K562 (cell line): ENCODE results near the gene CBX4. TPM values are rescaled to one million over a fixed set of nuclear protein-coding genes. Genes with fewer than 3 reads are reported as not detected.

Source experiments
- C11orf30 ChIP-seq: fragments of 450-650 bp; IDR thresholded peaks from 2 replicates; pipeline ENCODE4 v1.6.1; 2016; ENCODE audit warnings: low read depth, mild to moderate bottlenecking
- CBX3 ChIP-seq, 2 experiments: IDR thresholded peaks; 1 replicate in 1 of 2; 2 replicates in 1 of 2; pipeline ENCODE4 v1.6.1; 2012; ENCODE audit warnings: inconsistent platforms in 2 of 2, low read length in 2 of 2, borderline replicate concordance in 1 of 2, control low read depth in 1 of 2
- CREM ChIP-seq: IDR thresholded peaks from 2 replicates; pipeline ENCODE4 v1.6.1; 2014; ENCODE audit warnings: antibody characterized with exemption, low read depth
- ETV5 ChIP-seq: sonication (generic); formaldehyde crosslinking; IDR thresholded peaks from 2 replicates; pipeline ENCODE4 v1.4.0; 2020; ENCODE audit warnings: low read depth, mild to moderate bottlenecking, missing genetic modification reagents
- GABPB1 ChIP-seq: sonication (generic); formaldehyde crosslinking; IDR thresholded peaks from 2 replicates; pipeline ENCODE4 v1.8.0; 2022; ENCODE audit warnings: mild to moderate bottlenecking, missing genetic modification reagents
- GATAD2B ChIP-seq: fragments of 450-650 bp; IDR thresholded peaks from 2 replicates; pipeline ENCODE4 v1.6.1; 2017; ENCODE audit warnings: mild to moderate bottlenecking, borderline replicate concordance
- HDAC1 ChIP-seq, 2 experiments: fragments of 450-650 bp; IDR thresholded peaks; 2 replicates each; pipeline ENCODE4 v1.6.1; 2016 to 2017; ENCODE audit warnings: inconsistent platforms in 1 of 2, mild to moderate bottlenecking in 1 of 2, moderate library complexity in 1 of 2
- KAT8 ChIP-seq: fragments of 450-650 bp; IDR thresholded peaks from 2 replicates; pipeline ENCODE4 v1.6.1; 2016; ENCODE audit warnings: low read depth, mild to moderate bottlenecking
- MTA3 ChIP-seq: fragments of 450-650 bp; formaldehyde crosslinking; IDR thresholded peaks from 2 replicates; pipeline ENCODE4 v1.6.1; 2017; ENCODE audit warnings: mild to moderate bottlenecking, borderline replicate concordance
- PHF20 ChIP-seq: fragments of 450-650 bp; IDR thresholded peaks from 2 replicates; pipeline ENCODE4 v1.6.1; 2018; ENCODE audit not compliant: partially characterized antibody
- RNF2 ChIP-seq: sonication (generic); IDR thresholded peaks from 2 replicates; pipeline ENCODE4 v1.6.1; 2016
- SMARCA4 ChIP-seq: fragments of 450-650 bp; IDR thresholded peaks from 2 replicates; pipeline ENCODE4 v1.6.1; 2016
- SMC3 ChIP-seq: conservative IDR thresholded peaks from 2 replicates; pipeline ENCODE4 v1.6.1; 2011; ENCODE audit warnings: low read depth, low read length, improper control_type of control experiment; ENCODE audit not compliant: insufficient read depth
- SNIP1 ChIP-seq: fragments of 450-650 bp; IDR thresholded peaks from 2 replicates; pipeline ENCODE4 v1.7.1; 2017; ENCODE audit warnings: low read depth, mild to moderate bottlenecking
- SRSF7 ChIP-seq: fragments of 200-400 bp; formaldehyde crosslinking; optimal IDR thresholded peaks from 2 replicates; pipeline ENCODE3; 2017; ENCODE audit warnings: mild to moderate bottlenecking, low read depth, low read length
- ZNF197 ChIP-seq: fragments of 200-800 bp; sonication (Bioruptor generic); IDR thresholded peaks from 2 replicates; pipeline ENCODE4 v1.6.1; 2016; ENCODE audit warnings: low read depth, missing genetic modification characterization, missing compliant biosample characterization
- ZNF384 ChIP-seq: IDR thresholded peaks from 2 replicates; pipeline ENCODE4 v1.6.1; 2012; ENCODE audit warnings: low read depth, low read length, improper control_type of control experiment
- ZNF431 ChIP-seq: sonication (generic); formaldehyde crosslinking; IDR thresholded peaks from 2 replicates; pipeline ENCODE4 v1.8.0; 2022; ENCODE audit warnings: mild to moderate bottlenecking, missing genetic modification reagents
- ZNF57 ChIP-seq: fragments of 450-650 bp; formaldehyde crosslinking; IDR thresholded peaks from 2 replicates; pipeline ENCODE4 v1.4.0; 2020; ENCODE audit warnings: mild to moderate bottlenecking, moderate library complexity
- polyA plus RNA-seq, 8 experiments: library from polyadenylated mRNA; depleted of rRNA in 4 of 8; stranded (reverse) in 5 of 8; unstranded in 3 of 8; fragments of >200 nt; fragmentation: Nextera tagmentation in 2 of 8; fragmentation: Illumina TruSeq in 1 of 8; extraction: Ambion mirVana in 2 of 8; extraction: Trizol in 1 of 8; gene quantifications; 2 replicates each; pipeline versions ENCODE4 v1.2.1 to v1.2.3, GENCODE V29; 2011 to 2014; ENCODE audit warnings: inconsistent platforms in 1 of 8, missing spikeins in 1 of 8
- total RNA-seq, 7 experiments: library from RNA; depleted of rRNA in 6 of 7; stranded (reverse); fragments of >200 nt in 6 of 7; fragmentation: Illumina TruSeq in 2 of 7; extraction: Trizol in 2 of 7; gene quantifications; 2 replicates each; pipeline versions ENCODE4 v1.2.1 to v1.2.3, GENCODE V29; 2011 to 2021; ENCODE audit warnings: low replicate concordance in 1 of 7
- TF ChIP-seq, protein P1 (sequence below), 2 experiments: fragments of 450-650 bp; conservative IDR thresholded peaks; 2 replicates each; pipeline ENCODE4 v1.6.1; 2017; ENCODE audit warnings: mild to moderate bottlenecking in 2 of 2, moderate library complexity in 2 of 2
- TF ChIP-seq, protein P2 (sequence below): fragments of 150-350 bp; IDR thresholded peaks from 2 replicates; pipeline ENCODE4 v1.6.1; 2014; ENCODE audit warnings: low read depth, mild to moderate bottlenecking, low read length, borderline replicate concordance
- TF ChIP-seq, protein P3 (sequence below): fragments of 450-650 bp; formaldehyde crosslinking; IDR thresholded peaks from 2 replicates; pipeline ENCODE4 v1.4.0; 2020; ENCODE audit warnings: mild to moderate bottlenecking, moderate library complexity

CBX4 gene
- total and polyA plus RNA-seq, 9 of the 15 experiments (the other 6 are each of a cell fraction or from before 2014, with no cell fraction given) = 0.98 to 50.5 (median 10.0) TPM

DNA sequence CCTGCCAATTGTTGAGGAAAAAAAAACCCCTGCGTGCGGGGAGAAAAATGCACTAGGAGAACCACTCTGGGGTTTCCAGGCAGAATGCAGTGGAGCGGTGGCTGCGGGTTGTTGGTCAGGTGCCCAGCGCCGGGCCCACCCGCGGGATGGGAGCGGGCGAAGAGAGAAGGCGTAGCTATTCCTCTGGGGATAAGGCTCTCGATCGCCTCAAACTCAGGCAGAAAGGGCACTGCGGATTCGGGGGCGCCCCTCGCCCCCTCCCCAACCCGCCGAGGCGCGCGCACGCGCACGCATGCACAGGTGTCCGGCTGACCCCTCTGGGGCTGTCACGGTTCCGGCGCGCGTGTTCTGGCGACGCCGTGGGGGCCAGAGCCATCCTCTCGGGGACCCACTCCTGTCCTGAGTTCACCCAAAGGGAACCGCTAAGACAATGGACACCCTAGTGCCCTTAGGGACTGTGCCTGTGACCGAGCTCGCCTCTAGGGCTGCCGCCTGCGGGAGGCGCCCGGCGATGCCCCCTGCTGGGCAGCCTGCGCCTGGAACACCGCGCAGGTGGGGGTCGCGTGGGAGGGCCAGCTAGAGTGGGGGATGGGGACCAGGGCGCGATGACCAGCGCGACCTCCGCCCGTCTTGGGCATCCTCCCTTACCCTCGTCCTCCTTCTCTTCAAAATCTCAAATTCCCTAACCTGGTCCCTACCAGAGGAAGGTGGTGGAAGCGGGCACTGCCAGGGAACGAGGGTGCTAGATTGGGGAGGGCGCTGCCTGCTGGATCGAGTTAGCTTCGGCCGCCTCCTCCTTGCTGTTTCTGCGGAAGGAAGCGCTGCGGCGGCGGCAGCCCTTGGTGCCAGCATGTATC is 28.0 kb downstream of the CBX4 start (continued):
- TF ChIP-seq ETV5 (CRISPR knock-in tag) = peak; percentile 56; the same call in 1 of the 2 replicates
- peak; percentile 95 for TF ChIP-seq GATAD2B
- 0 out of 2 replicates have a peak, but pooled peaks have one; percentile 13 for TF ChIP-seq SMARCA4
- TF ChIP-seq, protein P1, sequence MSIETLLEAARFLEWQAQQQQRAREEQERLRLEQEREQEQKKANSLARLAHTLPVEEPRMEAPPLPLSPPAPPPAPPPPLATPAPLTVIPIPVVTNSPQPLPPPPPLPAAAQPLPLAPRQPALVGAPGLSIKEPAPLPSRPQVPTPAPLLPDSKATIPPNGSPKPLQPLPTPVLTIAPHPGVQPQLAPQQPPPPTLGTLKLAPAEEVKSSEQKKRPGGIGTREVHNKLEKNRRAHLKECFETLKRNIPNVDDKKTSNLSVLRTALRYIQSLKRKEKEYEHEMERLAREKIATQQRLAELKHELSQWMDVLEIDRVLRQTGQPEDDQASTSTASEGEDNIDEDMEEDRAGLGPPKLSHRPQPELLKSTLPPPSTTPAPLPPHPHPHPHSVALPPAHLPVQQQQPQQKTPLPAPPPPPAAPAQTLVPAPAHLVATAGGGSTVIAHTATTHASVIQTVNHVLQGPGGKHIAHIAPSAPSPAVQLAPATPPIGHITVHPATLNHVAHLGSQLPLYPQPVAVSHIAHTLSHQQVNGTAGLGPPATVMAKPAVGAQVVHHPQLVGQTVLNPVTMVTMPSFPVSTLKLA (conservative IDR thresholded peaks at IDR 0.05) = 0 out of 4 replicates have a peak, but pooled peaks of 1 of the 2 experiments have one; percentile 16
- peak; percentile 52; the same call in 1 of the 2 replicates for TF ChIP-seq CREM
- TF ChIP-seq ZNF197 (CRISPR knock-in tag) = peak; percentile 35; the same call in 1 of the 2 replicates
- TF ChIP-seq, protein P2, sequence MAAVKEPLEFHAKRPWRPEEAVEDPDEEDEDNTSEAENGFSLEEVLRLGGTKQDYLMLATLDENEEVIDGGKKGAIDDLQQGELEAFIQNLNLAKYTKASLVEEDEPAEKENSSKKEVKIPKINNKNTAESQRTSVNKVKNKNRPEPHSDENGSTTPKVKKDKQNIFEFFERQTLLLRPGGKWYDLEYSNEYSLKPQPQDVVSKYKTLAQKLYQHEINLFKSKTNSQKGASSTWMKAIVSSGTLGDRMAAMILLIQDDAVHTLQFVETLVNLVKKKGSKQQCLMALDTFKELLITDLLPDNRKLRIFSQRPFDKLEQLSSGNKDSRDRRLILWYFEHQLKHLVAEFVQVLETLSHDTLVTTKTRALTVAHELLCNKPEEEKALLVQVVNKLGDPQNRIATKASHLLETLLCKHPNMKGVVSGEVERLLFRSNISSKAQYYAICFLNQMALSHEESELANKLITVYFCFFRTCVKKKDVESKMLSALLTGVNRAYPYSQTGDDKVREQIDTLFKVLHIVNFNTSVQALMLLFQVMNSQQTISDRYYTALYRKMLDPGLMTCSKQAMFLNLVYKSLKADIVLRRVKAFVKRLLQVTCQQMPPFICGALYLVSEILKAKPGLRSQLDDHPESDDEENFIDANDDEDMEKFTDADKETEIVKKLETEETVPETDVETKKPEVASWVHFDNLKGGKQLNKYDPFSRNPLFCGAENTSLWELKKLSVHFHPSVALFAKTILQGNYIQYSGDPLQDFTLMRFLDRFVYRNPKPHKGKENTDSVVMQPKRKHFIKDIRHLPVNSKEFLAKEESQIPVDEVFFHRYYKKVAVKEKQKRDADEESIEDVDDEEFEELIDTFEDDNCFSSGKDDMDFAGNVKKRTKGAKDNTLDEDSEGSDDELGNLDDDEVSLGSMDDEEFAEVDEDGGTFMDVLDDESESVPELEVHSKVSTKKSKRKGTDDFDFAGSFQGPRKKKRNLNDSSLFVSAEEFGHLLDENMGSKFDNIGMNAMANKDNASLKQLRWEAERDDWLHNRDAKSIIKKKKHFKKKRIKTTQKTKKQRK = no peak
- TF ChIP-seq PHF20 = no peak
- TF ChIP-seq KAT8 = no peak
- peak in 1 of 2 experiments; percentile 62; a peak in 2 of 4 replicates for TF ChIP-seq HDAC1 (IDR thresholded peaks at IDR 0.05)
- TF ChIP-seq C11orf30 = no peak
- peak; percentile 59 for TF ChIP-seq SMC3
- TF ChIP-seq SNIP1 = no peak
- TF ChIP-seq, protein P3, sequence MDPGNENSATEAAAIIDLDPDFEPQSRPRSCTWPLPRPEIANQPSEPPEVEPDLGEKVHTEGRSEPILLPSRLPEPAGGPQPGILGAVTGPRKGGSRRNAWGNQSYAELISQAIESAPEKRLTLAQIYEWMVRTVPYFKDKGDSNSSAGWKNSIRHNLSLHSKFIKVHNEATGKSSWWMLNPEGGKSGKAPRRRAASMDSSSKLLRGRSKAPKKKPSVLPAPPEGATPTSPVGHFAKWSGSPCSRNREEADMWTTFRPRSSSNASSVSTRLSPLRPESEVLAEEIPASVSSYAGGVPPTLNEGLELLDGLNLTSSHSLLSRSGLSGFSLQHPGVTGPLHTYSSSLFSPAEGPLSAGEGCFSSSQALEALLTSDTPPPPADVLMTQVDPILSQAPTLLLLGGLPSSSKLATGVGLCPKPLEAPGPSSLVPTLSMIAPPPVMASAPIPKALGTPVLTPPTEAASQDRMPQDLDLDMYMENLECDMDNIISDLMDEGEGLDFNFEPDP (CRISPR knock-in tag) = no peak
- no peak for TF ChIP-seq SRSF7
- no peak for TF ChIP-seq ZNF57 (CRISPR knock-in tag)
- 0 out of 3 replicates have a peak, but pooled peaks of 1 of the 2 experiments have one; percentile 31 for TF ChIP-seq CBX3 (IDR thresholded peaks at IDR 0.05; ENCODE audit: borderline replicate concordance in 1 of 2, low read length in 2 of 2)
- no peak for TF ChIP-seq ZNF431 (CRISPR knock-in tag)
- peak; percentile 41; the same call in 1 of the 2 replicates for TF ChIP-seq GABPB1
- TF ChIP-seq RNF2 = peak; percentile 59; the same call in 1 of the 2 replicates
- peak; percentile 66 for TF ChIP-seq MTA3
- TF ChIP-seq ZNF384 = no peak
